NCI-H1436 treated with DMSO at 0.1 percent for 48 hours (cell line): ENCODE data around the gene KRTAP10-5.
"Not testable (repeated sequence)": the region's sequence is repeated elsewhere in the genome, so short reads cannot be mapped to it uniquely, and the experiment has no call there.

Experiments
- DNase-seq: peaks from one replicate; lab custom pipeline; 2025; lab: John Stamatoyannopoulos, UW

Gene KRTAP10-5

GRCh38 chr21:44580231-44580821 is at the start of gene KRTAP10-5:
KRTAP10-5 (minus strand) TSS chr21:44580604; CDS start chr21:44580578, 26 bp downstream.
- DNase-seq: not testable (repeated sequence)

GRCh38 chr21:44628707-44629391 is 48.4 kb upstream of the KRTAP10-5 start:
- DNase-seq: no peak

- not testable (repeated sequence) for DNase-seq
Observed at GRCh38 chr21:44627831-44628233, 47.4 kb upstream of the KRTAP10-5 start.

- DNase-seq: not testable (repeated sequence)
Observed at GRCh38 chr21:44627181-44627822, 46.9 kb upstream of the KRTAP10-5 start.

- DNase-seq: no peak
Observed at GRCh38 chr21:44626673-44627143, 46.3 kb upstream of the KRTAP10-5 start, which contains the start of gene KRTAP10-9. KRTAP10-9 (plus strand) TSS chr21:44627093; CDS start chr21:44627172, 79 bp downstream.

GRCh38 chr21:44626262-44626661 is 45.9 kb upstream of the KRTAP10-5 start:
- DNase-seq: no peak

GRCh38 chr21:44625756-44626155 is 45.4 kb upstream of the KRTAP10-5 start:
- DNase-seq: no peak

GRCh38 chr21:44623575-44623974 is 43.2 kb upstream of the KRTAP10-5 start:
- no peak for DNase-seq

GRCh38 chr21:44619886-44620285 is 39.5 kb upstream of the KRTAP10-5 start:
- DNase-seq: no peak

- no peak for DNase-seq
Observed at GRCh38 chr21:44618909-44619308, 38.5 kb upstream of the KRTAP10-5 start.

GRCh38 chr21:44618504-44618903 is 38.1 kb upstream of the KRTAP10-5 start:
- no peak for DNase-seq

- DNase-seq: no peak
Observed at GRCh38 chr21:44617071-44617501, 36.7 kb upstream of the KRTAP10-5 start.

- no peak for DNase-seq
Observed at GRCh38 chr21:44616591-44616926, 36.2 kb upstream of the KRTAP10-5 start.

- no peak for DNase-seq
Observed at GRCh38 chr21:44615911-44616590, 35.6 kb upstream of the KRTAP10-5 start.

- DNase-seq: no peak
Observed at GRCh38 chr21:44615466-44615865, 35.1 kb upstream of the KRTAP10-5 start.

GRCh38 chr21:44614961-44615391 is 34.6 kb upstream of the KRTAP10-5 start:
- DNase-seq: no peak

- DNase-seq: no peak
Observed at GRCh38 chr21:44614161-44614631, 33.8 kb upstream of the KRTAP10-5 start.

- DNase-seq: no peak
Observed at GRCh38 chr21:44613386-44614155, 33.2 kb upstream of the KRTAP10-5 start.

GRCh38 chr21:44612669-44613229 is 32.3 kb upstream of the KRTAP10-5 start:
- no peak for DNase-seq

- DNase-seq: no peak
Observed at GRCh38 chr21:44612029-44612486, 31.7 kb upstream of the KRTAP10-5 start, which contains the start of gene KRTAP10-8. KRTAP10-8 (plus strand) TSS chr21:44612079; CDS start chr21:44612101, 22 bp downstream.

GRCh38 chr21:44611551-44611950 is 31.1 kb upstream of the KRTAP10-5 start:
- no peak for DNase-seq
